ENCODE data around the gene SEC31A.
"Not testable (repeated sequence)": the region's sequence is repeated elsewhere in the genome, so short reads cannot be mapped to it uniquely, and the experiment has no call there.

SEC31A gene, protein sequence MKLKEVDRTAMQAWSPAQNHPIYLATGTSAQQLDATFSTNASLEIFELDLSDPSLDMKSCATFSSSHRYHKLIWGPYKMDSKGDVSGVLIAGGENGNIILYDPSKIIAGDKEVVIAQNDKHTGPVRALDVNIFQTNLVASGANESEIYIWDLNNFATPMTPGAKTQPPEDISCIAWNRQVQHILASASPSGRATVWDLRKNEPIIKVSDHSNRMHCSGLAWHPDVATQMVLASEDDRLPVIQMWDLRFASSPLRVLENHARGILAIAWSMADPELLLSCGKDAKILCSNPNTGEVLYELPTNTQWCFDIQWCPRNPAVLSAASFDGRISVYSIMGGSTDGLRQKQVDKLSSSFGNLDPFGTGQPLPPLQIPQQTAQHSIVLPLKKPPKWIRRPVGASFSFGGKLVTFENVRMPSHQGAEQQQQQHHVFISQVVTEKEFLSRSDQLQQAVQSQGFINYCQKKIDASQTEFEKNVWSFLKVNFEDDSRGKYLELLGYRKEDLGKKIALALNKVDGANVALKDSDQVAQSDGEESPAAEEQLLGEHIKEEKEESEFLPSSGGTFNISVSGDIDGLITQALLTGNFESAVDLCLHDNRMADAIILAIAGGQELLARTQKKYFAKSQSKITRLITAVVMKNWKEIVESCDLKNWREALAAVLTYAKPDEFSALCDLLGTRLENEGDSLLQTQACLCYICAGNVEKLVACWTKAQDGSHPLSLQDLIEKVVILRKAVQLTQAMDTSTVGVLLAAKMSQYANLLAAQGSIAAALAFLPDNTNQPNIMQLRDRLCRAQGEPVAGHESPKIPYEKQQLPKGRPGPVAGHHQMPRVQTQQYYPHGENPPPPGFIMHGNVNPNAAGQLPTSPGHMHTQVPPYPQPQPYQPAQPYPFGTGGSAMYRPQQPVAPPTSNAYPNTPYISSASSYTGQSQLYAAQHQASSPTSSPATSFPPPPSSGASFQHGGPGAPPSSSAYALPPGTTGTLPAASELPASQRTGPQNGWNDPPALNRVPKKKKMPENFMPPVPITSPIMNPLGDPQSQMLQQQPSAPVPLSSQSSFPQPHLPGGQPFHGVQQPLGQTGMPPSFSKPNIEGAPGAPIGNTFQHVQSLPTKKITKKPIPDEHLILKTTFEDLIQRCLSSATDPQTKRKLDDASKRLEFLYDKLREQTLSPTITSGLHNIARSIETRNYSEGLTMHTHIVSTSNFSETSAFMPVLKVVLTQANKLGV

DNA sequence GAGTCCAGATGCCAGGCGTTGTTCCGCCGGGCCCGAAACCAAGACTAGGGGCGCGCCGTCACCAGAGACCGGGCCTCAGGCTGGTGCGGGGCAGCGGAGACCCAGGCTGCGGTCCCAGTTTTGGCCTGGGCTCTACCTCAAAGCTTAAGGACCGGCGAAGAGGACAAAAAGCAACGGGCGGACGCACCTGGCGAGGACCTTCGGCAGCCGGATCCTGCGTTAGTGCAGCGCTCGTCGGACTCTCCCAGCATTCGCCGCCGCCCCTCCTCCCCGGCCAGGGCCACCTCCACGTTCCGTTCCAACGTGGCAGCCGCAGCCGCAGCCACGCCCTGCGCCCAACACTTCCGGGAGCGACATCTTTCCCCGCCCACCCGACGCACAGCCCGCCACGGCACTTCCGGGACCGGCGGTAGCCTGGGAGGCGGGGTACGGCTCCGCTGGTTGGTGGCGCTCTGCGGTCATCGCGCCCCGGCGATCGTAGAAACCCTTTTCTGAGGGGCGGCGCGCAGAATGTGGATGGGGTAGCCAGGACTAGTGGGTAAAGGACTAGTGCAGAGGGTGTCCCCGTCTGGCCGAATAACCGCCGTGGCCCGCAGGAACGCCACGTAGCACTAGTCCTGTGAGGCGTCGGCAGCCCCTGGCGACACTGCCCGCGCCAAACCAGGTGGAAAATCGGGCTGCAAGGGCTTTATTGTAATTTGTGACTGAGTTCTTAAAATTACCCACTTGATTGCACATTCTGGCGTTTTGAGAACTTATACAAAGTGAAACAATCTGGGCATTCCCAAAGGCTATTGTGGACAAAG, at the start of gene SEC31A:
Gene SEC31A (minus strand): TSS at position 253 of the 806 bp plus-strand sequence. CDS start 9,217 bp downstream, outside the sequence.
- DNase-seq (ENCODE audit: low read depth) = peak; percentile 96

DNA sequence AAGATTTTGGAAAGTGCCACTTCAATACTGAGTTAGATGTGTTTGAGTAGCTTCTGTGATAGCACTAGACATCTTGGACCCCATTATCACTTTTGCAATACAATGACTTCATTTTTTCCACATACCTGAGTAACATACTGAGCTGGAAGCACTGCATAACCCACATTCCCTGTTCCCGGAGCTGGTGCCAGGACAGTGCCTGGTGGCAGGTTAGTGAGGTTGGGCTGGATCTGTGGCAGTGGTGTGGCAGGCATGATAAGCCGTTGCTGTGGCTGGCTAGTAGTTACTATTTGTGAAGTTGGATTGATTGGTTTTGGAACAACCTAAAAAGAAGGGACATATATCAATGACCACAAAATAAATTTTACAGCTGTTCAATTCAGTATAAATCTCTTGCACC, 48.5 kb upstream of the SEC31A start:
- no peak for DNase-seq (ENCODE audit: low read depth)

DNA sequence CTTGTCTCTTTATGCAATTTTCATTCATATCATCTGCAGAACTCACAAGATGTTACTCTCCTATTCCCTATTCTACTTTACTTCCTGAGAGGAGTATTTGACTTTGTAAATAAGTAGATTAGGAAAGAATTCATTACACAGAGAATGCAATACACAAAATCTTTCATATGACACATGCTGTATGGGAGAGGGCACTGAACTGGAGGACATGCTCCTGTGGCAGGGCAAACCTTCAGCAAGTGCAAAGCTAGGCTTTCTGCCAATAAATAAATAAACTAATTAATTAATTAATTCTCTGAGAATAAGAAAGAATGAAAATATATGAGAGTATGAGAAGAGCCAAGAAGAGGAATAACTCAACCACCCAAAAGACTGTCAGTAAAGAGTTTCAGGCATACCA, 43.5 kb upstream of the SEC31A start:
- DNase-seq (ENCODE audit: low read depth) = no peak

DNA sequence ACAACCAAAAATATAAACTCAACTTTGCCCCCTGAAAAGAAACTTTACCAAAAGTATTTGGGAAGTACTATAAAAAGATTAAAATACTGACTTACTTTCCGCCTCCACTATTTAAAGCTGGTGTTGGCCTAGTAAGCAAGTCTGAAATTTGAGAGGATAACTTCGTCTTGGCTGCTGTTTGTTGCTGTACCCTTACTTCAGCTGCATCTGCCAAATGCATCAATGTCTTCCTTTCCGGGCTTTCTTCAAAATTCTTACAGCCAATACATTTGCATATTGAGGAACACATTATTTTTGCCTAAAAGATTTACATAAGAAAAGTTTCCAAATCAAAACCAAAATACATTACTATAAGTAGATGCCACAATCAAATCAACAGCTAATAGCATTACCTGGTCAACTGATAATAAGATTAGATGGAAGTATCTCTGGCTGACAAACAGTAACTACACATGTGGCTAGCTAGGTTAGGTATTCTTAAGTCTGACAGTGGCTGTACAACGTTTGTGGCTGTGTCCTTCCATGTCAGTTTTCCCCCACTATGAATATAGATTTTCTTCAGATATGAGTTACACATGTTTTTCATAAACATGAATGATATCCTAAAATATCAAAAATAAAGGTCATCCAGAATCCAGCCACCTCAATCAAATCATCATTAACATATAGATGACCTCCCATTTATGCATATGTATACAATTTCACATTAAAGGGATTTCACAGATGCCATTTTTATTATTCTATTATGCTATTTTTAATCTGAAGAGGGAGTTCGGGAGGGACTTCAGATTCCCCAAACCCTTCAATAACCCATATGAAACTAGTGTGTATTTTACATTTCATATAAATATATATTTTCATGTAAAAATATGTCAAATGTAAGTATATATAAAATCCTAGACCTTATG, 40.1 kb upstream of the SEC31A start:
- no peak for DNase-seq (ENCODE audit: low read depth)

DNA sequence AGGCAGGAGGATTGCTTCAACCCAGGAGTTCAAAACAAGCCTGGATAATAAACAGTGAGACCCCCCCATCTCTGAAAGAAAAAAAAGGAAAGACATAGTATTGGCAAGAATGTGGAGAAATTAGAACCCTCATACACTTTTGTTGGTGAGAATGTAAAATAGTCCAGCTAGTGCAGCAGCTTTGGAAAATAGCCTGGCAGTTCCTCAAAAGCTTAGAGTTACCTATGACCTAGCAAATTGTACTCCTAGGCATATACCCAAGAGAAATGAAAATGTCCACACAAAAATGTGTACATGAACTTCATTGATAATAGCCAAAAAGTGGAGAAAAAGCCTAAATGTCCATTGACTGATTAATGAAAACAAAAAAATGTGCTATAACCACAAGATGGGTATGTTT, 30.8 kb upstream of the SEC31A start:
- no peak for DNase-seq (ENCODE audit: low read depth)

DNA sequence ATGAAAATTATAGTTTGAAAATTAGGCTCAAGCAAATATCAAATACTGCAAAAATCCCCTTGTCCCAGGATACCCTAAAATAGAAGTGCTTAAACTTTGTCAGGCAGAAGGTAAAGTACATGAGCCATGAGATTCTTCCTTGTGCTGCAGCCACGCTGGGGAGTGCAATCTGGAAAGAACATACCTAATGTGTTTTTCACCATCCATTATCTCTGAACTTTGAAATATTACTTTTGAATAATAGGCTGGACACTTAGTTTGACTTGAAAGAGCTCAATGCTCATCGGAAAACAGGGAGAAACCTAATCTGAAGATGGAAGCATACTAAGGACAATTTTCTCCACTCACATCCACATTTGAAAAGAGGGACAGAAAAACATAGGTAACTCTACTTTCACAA, 28.4 kb upstream of the SEC31A start:
- no peak for DNase-seq (ENCODE audit: low read depth)

DNA sequence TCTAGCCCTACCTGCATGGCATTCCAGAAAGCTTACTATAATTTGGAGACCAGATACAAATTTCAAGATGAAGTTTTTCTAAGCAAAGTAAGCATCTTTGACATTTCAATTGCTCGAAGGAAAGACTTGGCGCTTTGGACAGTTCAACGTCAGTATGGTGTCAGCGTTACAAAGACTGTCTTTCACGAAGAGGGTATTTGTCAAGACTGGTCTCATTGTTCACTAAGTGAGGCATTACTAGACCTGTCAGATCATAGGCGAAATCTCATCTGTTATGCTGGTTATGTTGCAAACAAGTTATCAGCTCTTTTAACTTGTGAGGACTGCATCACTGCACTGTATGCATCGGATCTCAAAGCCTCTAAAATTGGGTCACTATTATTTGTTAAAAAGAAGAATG, 27.1 kb upstream of the SEC31A start:
- DNase-seq (ENCODE audit: low read depth) = no peak

DNA sequence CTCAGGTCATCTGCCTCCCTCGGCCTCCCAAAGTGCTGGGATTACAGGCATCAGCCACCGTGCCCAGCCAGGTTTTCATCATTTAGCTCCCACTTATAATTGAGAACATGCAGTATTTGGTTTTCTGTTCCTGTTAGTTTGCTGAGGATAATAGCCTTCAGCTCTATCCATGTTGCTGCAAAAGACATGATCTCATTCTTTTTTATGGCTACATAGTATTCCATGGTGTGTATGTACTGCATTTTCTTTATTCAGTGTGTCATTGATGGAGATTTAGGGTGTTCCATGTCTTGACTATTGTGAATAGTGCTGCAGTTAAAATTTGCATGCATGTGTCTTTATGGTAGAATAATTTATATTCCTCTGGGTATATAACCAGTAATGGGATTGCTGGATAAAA, 23.0 kb upstream of the SEC31A start:
- not testable (repeated sequence) for DNase-seq (ENCODE audit: low read depth)

DNA sequence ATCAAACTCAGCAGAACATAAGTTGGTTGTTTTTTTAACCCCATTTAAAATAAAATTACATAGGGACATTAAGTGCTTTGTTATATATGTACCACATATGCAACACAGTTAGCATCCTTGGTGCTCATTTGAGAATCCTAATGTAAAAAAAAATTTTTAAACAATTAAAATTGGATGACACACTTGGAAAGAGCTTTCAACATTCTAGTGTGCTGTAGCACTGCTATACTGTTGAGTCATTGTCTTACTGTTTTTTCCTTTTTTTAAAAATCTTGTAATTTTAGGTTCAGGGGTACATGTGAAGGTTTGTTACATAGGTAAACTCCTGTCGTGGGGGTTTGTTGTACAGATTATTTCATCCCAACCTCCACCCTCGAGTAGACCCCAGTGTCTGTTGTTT, 22.4 kb upstream of the SEC31A start:
- no peak for DNase-seq (ENCODE audit: low read depth)

DNA sequence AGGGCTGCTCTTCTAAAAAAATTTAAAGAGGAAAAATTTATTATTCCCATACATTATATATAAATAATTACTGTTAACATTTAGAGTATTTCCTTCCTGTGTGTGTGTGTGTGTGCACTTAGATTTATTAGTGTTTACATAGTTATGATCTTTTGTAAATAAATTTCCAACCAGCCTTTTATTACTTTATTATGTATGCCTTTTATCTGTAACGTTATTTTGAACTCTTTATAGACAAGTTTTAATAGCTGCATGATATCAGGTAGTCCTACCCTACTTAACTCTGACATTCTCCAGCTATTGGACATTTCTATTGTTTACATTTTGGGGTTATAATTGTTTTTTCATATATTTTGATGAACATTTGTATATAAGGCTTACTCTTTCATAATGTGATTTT, 18.4 kb upstream of the SEC31A start:
- no peak for DNase-seq (ENCODE audit: low read depth)

DNA sequence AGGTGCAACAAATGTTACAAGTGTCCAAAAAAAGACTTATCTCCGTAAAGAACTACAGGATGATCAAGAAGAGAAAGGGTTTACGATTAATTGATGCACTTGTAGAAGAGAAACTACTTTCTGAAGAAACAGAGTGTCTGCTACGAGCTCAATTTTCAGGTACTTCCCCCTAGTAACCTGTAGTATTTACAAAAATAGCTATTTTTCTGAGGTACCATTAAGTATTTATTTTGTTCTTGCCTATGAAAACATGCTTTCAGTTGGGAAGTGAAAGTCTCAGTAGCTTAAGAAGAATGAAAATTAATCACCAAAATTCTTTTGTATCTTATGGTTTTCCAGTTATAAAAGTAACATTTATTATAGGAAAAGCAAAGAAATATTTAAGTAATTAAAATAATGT, 15.5 kb upstream of the SEC31A start:
- DNase-seq (ENCODE audit: low read depth) = no peak

DNA sequence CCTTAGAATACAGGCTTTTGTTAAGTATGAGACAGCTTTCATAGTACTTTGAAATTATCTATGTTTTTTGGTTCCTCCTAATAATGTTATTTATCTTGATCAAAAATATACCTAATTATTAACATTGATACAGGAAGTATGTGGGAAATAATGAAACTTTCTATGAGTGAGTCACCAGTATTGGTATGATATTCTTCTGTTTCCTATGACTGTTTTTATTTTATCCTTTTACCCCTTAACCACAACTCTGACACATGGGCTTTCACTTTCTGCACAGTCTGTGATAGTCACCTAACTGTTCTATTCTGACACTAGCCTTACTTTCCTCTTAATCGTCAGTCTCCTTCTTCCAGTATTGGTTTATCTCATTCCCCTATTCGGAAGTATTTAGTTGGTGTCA, 14.3 kb upstream of the SEC31A start:
- DNase-seq (ENCODE audit: low read depth) = peak; percentile 34

DNA sequence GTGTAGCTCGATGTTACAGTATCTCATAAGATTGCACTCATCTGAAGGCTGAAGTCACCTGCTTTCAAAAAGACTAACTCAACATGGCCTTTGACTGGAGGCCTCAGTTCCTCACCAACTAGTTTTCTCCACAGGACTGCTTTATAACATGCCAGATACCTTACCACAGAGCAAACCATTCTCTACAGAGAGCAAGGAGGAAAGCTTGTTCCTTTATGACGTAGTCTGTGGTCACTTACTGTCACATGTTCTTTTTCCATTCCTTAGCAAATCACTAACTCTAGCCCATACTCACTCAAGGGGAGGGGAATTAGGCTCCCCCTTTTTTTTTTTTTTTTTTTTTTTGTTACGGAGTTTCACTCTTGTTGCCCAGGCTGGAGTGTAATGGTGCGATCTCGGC, 12.8 kb upstream of the SEC31A start:
- no peak for DNase-seq (ENCODE audit: low read depth)

DNA sequence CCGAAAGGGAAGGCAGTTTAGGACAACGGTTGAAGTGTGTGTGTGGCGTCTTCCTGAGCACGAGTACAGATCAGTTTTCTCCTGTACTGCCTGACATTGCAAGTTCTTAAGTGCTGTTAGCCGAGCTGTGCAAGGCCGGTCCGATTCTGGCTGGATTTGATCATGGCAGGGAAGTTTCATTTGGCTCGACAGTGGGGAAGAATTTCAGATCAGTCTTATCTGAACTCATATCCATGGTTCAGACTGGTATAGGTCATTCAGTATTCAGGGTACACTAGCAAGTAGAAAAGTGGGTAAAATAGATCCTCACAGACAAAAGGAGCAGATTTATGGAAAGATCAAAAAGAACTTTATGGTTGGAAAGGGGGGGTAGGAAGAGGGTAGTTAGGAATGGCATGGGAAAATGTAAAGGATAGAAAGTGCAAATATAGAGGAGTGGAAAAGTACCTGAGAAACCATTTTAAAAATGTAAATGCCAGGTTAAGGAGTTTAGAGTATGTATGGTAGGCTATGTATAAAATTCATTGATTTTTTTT, 10.3 kb upstream of the SEC31A start:
- DNase-seq (ENCODE audit: low read depth) = no peak

DNA sequence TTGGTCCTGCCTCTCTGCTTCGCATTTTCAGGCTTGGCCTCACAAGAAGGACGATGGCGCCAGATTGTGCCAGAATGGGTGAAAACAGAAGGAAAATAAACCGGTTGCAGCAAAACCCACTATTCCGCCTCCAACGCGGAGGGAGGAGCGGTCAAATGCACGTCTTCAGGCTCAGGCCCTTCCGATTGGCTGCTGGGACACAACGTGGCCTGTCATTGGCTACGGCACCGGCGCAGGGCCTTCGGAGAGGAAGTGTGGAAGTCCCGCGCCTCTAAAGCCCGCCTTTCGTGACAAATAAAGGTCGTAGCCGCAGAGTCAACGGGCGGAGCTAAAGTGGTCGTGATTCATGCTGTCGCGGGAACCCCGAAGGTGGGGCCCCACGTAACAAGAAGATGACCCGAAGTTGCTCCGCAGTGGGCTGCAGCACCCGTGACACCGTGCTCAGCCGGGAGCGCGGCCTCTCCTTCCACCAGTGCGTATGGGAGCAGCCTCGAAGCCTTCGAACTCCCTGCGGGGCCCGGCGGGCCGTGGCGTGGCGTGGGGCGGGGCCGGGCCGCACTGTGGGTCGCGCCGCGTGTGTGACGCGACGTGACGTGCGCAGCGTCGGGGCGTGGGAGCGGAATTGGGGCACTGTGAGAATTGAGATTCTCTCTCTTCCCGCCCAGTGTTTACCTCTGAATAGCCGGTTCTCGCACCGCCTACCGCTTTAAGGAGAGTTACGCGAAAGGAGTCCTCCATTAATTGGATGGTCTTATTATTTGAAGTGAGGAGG, 9.6 kb upstream of the SEC31A start, which contains the start of gene THAP9:
Gene THAP9 (plus strand): TSS at position 325 of the 772 bp plus-strand sequence. CDS start 68 bp downstream, at position 393.
- peak; percentile 96 for DNase-seq (ENCODE audit: low read depth)

DNA sequence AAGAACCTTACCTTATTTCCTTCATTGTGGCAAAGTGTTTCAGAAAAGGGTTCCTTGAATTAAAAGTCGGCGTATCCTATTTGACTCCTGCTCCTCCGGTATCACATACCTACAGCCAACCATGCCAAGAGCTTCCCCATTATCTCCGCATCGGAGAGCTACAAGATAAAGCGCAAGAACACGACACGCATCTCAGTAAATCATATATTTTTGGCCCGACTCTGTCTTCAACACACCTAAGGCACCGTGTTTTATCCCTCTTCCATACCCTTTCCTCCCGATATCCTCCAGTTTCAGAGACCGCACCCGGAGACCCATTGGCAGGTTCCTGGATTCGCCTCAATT, 9.1 kb upstream of the SEC31A start:
- no peak for DNase-seq (ENCODE audit: low read depth)

DNA sequence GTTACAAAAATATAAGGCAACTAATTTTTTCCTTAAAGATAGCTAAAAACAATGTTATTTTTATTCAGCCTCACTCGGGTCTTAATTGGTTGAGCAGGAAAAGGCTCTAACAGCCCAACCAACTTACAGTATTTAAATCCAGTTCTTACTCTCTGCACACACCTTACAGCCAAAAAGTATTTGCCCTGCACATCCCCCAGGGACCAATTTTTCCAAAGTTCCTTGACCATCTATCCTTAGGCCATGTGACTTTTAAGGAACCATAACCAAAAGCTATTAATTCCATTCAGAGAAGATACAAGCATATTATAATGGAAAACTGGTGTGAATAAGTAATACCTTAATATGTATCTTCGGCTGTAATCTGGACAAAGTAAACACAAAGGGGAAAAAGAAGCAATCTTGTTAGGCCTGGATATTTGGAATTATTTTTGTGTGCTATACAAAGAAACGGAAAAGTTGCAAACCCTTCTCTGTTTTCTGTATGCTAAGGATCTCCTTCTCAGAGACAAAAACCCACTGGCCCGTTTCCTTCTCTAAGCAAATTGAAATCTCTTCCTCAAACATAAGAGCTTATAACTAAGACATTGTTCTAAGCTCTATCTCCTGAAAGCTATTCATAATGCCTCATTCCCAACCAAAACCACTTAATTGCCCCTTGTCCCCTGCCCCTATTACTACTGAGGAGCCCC, 8.6 kb upstream of the SEC31A start:
- DNase-seq (ENCODE audit: low read depth) = no peak

DNA sequence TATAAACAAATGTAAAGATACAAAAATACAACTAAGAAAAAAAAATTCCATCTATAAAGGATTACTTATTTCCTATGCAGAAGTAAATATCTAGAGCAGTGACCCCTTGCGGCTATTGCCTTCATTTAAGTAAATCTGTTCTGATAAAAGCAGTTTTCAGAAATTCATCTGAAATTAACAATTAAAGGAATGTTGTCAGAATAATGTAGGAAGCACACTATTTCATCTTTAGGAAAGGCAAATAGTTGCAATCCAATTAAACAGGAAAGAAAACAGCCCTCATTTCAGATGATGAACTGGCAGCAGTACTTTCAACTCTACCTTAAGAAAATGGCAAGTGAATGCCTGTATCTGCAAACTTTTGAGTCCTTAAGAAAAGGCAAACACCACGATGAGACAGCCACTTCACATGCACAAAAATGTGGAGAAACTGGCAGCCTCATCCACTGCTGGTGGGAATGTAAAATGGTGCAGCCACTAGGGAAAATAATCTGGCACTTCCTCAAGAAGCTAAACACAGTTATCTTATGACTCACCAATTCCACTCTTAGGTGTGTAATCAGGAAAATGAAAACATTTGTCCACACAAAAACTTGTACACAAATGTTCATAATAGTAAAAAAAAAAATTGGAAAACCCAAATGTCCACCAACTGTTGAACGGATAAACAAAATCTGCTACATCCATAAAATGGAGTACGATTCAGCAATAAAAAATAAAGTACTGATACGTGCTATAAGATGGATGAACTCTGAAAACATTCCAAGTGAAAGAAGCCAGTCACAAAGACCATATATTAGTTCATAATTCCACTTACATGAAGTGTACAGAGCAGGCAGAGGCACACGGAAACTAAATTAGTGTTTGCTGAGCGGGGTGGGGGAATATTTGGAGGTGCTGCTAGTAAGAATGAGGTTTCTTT, 7.6 kb upstream of the SEC31A start:
- no peak for DNase-seq (ENCODE audit: low read depth)
